ENCODE data around the gene OR1L1. TPM values are rescaled to one million over a fixed set of nuclear protein-coding genes. Genes with fewer than 3 reads are reported as not detected.

Gene OR1L1
- total and polyA plus RNA-seq, 9 of the 15 experiments (the other 6 are each of a cell fraction or from before 2014, with no cell fraction given) = not detected

DNA sequence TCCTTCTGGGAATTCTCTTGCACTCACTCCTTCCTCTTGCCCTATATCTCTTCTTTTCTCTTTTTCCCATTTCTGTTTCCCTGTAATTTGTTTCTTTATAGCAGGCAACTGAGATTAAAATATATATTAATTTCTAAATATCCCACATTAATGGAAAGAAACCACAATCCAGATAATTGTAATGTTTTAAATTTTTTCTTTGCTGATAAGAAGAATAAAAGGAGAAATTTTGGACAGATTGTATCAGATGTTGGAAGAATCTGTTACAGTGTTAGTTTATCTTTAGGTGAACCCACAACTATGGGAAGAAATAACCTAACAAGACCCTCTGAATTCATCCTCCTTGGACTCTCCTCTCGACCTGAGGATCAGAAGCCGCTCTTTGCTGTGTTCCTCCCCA lies at the start of gene OR1L1 (continued):
- TF ChIP-seq RAD21 (CRISPR knock-in tag; conservative IDR thresholded peaks at IDR 0.05 in 1 of 2, IDR thresholded peaks at IDR 0.05 in 1 of 2) = no peak
- no peak for TF ChIP-seq FOXM1 (IDR thresholded peaks at IDR 0.05; ENCODE audit: low read depth)
- no peak for TF ChIP-seq FOXM1 (CRISPR knock-in tag; IDR thresholded peaks at IDR 0.05; ENCODE audit: low read depth)
- TF ChIP-seq, protein P1, sequence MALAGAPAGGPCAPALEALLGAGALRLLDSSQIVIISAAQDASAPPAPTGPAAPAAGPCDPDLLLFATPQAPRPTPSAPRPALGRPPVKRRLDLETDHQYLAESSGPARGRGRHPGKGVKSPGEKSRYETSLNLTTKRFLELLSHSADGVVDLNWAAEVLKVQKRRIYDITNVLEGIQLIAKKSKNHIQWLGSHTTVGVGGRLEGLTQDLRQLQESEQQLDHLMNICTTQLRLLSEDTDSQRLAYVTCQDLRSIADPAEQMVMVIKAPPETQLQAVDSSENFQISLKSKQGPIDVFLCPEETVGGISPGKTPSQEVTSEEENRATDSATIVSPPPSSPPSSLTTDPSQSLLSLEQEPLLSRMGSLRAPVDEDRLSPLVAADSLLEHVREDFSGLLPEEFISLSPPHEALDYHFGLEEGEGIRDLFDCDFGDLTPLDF (CRISPR knock-in tag; IDR thresholded peaks at IDR 0.05) = no peak
- TF ChIP-seq CC2D1A (IDR thresholded peaks at IDR 0.05) = no peak
- TF ChIP-seq CTBP1 (IDR thresholded peaks at IDR 0.05; ENCODE audit: borderline replicate concordance) = no peak
- TF ChIP-seq TBL1XR1 (IDR thresholded peaks at IDR 0.05; ENCODE audit: low read length in 2 of 2) = no peak
- no peak for TF ChIP-seq NCOA2 (IDR thresholded peaks at IDR 0.05; ENCODE audit: partially characterized antibody in 2 of 2)
- no peak for TF ChIP-seq ZNF445 (CRISPR knock-in tag; IDR thresholded peaks at IDR 0.05; ENCODE audit: low read depth)
- TF ChIP-seq HNRNPLL (IDR thresholded peaks at IDR 0.05; ENCODE audit: low read depth, low read length, poor library complexity, severe bottlenecking) = no peak
- TF ChIP-seq, protein P2, sequence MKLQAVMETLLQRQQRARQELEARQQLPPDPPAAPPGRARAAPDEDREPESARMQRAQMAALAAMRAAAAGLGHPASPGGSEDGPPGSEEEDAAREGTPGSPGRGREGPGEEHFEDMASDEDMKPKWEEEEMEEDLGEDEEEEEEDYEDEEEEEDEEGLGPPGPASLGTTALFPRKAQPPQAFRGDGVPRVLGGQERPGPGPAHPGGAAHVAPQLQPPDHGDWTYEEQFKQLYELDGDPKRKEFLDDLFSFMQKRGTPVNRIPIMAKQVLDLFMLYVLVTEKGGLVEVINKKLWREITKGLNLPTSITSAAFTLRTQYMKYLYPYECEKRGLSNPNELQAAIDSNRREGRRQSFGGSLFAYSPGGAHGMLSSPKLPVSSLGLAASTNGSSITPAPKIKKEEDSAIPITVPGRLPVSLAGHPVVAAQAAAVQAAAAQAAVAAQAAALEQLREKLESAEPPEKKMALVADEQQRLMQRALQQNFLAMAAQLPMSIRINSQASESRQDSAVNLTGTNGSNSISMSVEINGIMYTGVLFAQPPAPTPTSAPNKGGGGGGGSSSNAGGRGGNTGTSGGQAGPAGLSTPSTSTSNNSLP (IDR thresholded peaks at IDR 0.05; ENCODE audit: borderline replicate concordance, low read depth, low read length) = no peak
- TF ChIP-seq ZNF134 (CRISPR knock-in tag; conservative IDR thresholded peaks at IDR 0.05) = no peak
- TF ChIP-seq, protein P3, sequence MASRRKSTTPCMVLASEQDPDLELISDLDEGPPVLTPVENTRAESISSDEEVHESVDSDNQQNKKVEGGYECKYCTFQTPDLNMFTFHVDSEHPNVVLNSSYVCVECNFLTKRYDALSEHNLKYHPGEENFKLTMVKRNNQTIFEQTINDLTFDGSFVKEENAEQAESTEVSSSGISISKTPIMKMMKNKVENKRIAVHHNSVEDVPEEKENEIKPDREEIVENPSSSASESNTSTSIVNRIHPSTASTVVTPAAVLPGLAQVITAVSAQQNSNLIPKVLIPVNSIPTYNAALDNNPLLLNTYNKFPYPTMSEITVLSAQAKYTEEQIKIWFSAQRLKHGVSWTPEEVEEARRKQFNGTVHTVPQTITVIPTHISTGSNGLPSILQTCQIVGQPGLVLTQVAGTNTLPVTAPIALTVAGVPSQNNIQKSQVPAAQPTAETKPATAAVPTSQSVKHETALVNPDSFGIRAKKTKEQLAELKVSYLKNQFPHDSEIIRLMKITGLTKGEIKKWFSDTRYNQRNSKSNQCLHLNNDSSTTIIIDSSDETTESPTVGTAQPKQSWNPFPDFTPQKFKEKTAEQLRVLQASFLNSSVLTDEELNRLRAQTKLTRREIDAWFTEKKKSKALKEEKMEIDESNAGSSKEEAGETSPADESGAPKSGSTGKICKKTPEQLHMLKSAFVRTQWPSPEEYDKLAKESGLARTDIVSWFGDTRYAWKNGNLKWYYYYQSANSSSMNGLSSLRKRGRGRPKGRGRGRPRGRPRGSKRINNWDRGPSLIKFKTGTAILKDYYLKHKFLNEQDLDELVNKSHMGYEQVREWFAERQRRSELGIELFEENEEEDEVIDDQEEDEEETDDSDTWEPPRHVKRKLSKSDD (conservative IDR thresholded peaks at IDR 0.05; ENCODE audit: low read length) = no peak
- TF ChIP-seq, protein P4, sequence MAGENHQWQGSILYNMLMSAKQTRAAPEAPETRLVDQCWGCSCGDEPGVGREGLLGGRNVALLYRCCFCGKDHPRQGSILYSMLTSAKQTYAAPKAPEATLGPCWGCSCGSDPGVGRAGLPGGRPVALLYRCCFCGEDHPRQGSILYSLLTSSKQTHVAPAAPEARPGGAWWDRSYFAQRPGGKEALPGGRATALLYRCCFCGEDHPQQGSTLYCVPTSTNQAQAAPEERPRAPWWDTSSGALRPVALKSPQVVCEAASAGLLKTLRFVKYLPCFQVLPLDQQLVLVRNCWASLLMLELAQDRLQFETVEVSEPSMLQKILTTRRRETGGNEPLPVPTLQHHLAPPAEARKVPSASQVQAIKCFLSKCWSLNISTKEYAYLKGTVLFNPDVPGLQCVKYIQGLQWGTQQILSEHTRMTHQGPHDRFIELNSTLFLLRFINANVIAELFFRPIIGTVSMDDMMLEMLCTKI (IDR thresholded peaks at IDR 0.05; ENCODE audit: partially characterized antibody) = no peak
- no peak for TF ChIP-seq NCOA1 (IDR thresholded peaks at IDR 0.05; ENCODE audit: low read depth)
